Measurements from ENCODE around the gene TUBGCP6. TPM values are rescaled to one million over a fixed set of nuclear protein-coding genes. Genes with fewer than 3 reads are reported as not detected.

The TUBGCP6 gene
- polyA plus RNA-seq, 1 donor: 38.5 TPM

DNA sequence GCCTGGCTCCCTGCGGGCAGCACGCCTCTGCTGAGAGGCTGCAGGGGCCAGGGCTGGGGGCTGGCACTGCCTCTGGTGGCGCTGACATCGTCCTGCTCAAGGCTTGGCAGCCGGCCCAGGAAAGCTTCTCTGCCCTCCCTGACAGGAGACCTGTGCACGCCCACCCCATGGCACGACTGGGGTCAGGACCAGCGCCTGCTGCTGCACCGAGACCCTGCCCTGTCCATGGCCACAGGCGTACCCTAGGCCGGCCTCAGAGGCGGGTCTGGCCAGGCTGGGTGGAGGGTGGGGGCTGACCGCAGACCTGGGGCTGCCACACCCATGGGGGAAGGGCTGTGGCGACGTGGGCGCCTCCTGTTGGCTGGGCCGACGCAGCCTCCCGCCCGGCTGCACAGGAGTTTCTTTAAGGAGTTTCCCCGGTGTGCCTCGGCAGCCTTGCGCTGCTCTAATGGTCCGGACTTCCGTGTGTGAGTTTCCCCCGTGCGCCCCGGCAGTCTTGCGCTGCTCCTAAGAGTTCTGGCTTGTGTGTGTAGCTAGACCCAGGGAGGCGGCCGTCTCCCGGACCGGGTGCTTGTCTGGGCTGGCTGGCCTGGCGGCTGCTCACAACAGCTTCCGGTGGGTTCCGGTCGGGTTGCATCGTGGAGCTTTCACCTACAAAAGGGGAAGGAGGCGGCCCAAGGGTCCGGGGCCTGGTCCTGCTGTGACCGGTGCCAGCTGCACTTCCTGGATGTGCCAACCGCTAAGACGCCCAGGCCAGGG lies 54.5 kb downstream of the TUBGCP6 start:
- Histone ChIP-seq H3K4me3 (ENCODE audit: low read length) (peak overlapping the region; percentile 64), H3K4me1 (ENCODE audit: control insufficient read depth, insufficient read depth, low read length) (peaks cover 40% of the 10 kb centered on the region), H3K27ac (ENCODE audit: low read length) (peak overlapping the region; percentile 88), H3K27me3 (ENCODE audit: control insufficient read depth, insufficient read depth, low read length) (no peaks in the 10 kb centered on the region), H3K36me3 (ENCODE audit: control insufficient read depth, insufficient read depth, low read length) (peaks cover 23% of the 10 kb centered on the region), H3K9me3 (ENCODE audit: control insufficient read depth, low read depth, low read length) (peaks cover 2% of the 10 kb centered on the region)
- WGBS (ENCODE audit: insufficient coverage, low lambda C conversion rate): no CpG with 5 or more reads among the region's 43 CpGs
- peak; percentile 82 to 92 for DNase-seq

DNA sequence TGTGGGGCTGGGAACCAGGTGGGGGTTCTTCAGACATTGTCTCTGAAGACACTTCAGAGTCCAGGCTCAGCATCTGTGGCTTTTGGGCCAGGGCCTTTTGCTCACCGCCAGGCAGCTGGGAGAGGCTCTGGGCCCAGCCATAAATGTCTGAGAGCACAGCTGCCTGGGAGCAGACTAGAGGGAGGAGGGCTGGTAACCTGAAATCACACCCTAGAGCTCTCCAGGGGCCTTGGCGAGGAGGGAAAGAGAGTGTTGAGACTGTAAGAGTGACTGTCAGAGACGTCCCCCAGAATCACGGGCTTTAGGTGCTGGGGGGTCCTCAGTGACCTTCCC lies 55.0 kb downstream of the TUBGCP6 start:
- peaks cover 20% of the 10 kb centered on the region for H3K36me3 ChIP-seq (ENCODE audit: control insufficient read depth, insufficient read depth, low read length)
- DNase-seq: no peak

DNA sequence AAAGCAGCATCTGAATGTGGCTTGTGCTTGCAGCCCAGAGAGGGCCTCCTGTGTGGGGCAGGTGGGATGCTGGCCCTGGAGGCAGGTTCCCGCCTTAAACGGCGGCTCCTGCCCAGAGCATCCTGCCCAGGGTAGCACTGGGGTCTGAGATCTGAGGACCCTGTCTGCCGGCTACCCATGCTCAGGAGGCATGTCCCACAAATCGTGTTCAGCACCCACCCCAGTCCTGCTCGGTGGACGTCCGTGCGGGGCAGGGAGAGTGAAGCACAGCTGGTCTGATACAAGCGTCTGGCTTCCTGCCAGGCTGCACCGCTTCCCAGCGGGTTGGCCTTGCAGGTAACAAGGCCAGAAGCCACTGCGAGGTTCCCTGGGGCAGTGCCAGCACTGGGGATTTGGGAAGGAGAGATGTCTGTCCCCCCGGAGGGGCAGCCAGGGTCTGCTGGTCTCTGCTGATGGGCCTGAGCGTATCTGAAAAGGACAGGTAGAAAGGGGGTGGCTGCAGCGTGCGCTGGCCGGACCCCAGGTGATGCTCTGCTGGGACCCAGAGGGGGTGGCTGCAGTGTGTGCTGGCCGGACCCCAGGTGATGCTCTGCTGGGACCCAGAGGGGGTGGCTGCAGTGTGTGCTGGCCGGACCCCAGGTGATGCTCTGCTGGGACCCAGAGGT lies 55.5 kb downstream of the TUBGCP6 start:
- Histone ChIP-seq H3K27ac (ENCODE audit: low read length) (peak overlapping the region; percentile 88), H3K36me3 (ENCODE audit: control insufficient read depth, insufficient read depth, low read length) (peaks cover 15% of the 10 kb centered on the region), H3K9me3 (ENCODE audit: control insufficient read depth, low read depth, low read length) (peaks cover 2% of the 10 kb centered on the region), H3K27me3 (ENCODE audit: control insufficient read depth, insufficient read depth, low read length) (no peaks in the 10 kb centered on the region), H3K4me1 (ENCODE audit: control insufficient read depth, insufficient read depth, low read length) (peaks cover 44% of the 10 kb centered on the region), H3K4me3 (ENCODE audit: low read length) (no peak overlapping the region)
- no peak for DNase-seq
- no CpG with 5 or more reads among the region's 20 CpGs for WGBS (ENCODE audit: insufficient coverage, low lambda C conversion rate)

More for the DNA sequence above, 55.0 kb downstream of the TUBGCP6 start:
- Histone ChIP-seq H3K4me1 (ENCODE audit: control insufficient read depth, insufficient read depth, low read length) (peaks cover 44% of the 10 kb centered on the region), H3K27me3 (ENCODE audit: control insufficient read depth, insufficient read depth, low read length) (no peaks in the 10 kb centered on the region), H3K4me3 (ENCODE audit: low read length) (peak overlapping the region; percentile 64), H3K27ac (ENCODE audit: low read length) (peak overlapping the region; percentile 88), H3K9me3 (ENCODE audit: control insufficient read depth, low read depth, low read length) (peaks cover 2% of the 10 kb centered on the region)
- WGBS (ENCODE audit: insufficient coverage, low lambda C conversion rate): no CpG with 5 or more reads among the region's 4 CpGs

DNA sequence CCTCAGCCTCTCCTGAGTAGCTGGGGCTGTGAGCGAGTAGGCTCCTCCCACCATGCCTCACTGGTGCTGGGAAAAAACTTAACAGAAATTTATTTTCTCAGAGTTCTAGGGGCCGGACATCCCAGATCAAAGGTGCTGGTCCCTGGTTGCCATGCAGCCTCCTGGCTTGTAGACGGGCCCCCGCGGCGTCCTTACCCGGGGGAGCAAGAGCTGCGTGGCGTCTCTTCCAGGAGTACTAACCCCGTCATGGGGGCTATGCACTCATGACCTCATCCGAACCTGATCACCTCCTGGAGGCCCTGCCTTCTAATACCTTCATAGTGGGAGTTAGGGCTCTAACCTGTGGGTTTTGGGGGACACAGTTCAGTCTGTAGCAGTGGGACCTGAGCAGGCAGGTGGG lies 56.5 kb downstream of the TUBGCP6 start:
- peaks cover 5% of the 10 kb centered on the region for H3K36me3 ChIP-seq (ENCODE audit: control insufficient read depth, insufficient read depth, low read length)
- peaks cover 4% of the 10 kb centered on the region for H3K9me3 ChIP-seq (ENCODE audit: control insufficient read depth, low read depth, low read length)
- WGBS (ENCODE audit: insufficient coverage, low lambda C conversion rate): no CpG with 5 or more reads among the region's 11 CpGs
- no peak for DNase-seq
- no peaks in the 10 kb centered on the region for H3K27me3 ChIP-seq (ENCODE audit: control insufficient read depth, insufficient read depth, low read length)
- peaks cover 44% of the 10 kb centered on the region for H3K4me1 ChIP-seq (ENCODE audit: control insufficient read depth, insufficient read depth, low read length)
- H3K4me3 ChIP-seq (ENCODE audit: low read length): no peak overlapping the region
- H3K27ac ChIP-seq (ENCODE audit: low read length): no peak overlapping the region

DNA sequence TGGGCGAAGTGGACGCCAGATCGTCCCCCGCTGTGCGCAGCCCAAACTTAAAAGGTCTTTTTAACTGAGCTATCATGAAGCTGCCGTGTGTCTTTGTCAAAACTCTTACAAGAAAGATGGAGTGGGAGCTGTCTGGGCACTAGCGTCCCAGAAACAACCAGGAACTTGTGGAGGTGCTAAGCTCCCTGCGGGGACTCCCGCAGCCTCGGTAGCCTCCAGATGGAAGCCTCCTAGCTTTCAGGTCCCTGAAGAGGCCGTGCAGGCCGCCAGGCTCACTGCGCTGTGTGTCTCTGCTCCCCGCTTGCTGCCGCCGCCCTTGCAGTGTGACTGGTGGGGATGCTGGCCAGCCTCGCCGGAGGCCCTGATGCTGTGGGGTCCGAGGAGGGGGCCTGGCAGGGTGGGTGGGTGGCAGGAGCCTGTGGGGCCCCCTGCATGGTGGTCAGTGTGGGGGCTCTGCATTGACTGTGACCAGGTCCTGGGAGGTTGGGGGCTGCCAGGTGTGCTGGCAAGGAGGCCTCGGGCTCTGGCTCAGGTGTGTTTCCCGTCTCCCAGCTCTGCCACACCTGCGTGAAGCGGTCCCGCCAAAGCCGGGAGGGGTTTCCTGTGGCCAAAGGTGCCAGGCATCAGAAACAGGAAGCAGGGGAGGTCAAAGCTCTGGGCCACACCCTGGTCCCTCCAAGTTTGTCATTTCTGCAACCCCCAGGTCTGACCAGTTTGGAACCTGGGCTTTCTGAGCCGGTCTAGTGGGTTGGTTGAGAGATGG lies 57.9 kb downstream of the TUBGCP6 start:
- Histone ChIP-seq H3K4me3 (ENCODE audit: low read length) (peak overlapping the region; percentile 55), H3K27ac (ENCODE audit: low read length) (no peak overlapping the region), H3K4me1 (ENCODE audit: control insufficient read depth, insufficient read depth, low read length) (peaks cover 40% of the 10 kb centered on the region), H3K9me3 (ENCODE audit: control insufficient read depth, low read depth, low read length) (peaks cover 4% of the 10 kb centered on the region), H3K27me3 (ENCODE audit: control insufficient read depth, insufficient read depth, low read length) (no peaks in the 10 kb centered on the region), H3K36me3 (ENCODE audit: control insufficient read depth, insufficient read depth, low read length) (peaks cover 4% of the 10 kb centered on the region)
- DNase-seq: peak in 1 of 2 donors; percentile 48
- WGBS (ENCODE audit: insufficient coverage, low lambda C conversion rate): no CpG with 5 or more reads among the region's 26 CpGs

DNA sequence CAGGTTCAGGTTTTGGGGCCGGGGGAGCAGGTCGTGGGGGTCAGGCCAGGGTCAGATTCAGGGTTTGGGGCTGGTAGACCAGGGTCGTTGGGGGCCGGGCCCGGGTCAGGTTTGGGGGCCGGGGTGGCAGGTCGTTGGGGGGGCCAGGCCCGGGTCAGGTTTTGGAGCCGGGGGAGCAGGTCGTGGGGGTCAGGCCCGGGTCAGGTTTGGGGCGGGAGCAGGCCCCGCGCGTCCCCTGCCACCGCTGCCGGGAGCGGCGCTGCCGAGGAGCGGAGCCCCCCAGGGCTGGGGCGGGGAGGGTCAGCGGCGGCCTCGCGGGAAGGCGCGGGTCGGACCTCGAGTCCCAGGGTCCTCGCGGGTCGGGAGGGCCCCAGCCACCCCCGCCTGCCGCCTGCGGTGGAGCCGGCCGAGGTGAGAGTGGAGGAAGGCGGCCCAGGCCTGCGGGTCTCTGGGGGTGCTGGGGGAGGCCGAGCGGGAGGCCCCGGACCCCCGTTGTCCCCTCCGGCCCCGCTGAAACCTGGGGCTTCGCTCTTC lies 58.6 kb downstream of the TUBGCP6 start:
- WGBS (ENCODE audit: insufficient coverage, low lambda C conversion rate): no CpG with 5 or more reads among the region's 47 CpGs
- H3K36me3 ChIP-seq (ENCODE audit: control insufficient read depth, insufficient read depth, low read length): peaks cover 4% of the 10 kb centered on the region
- H3K9me3 ChIP-seq (ENCODE audit: control insufficient read depth, low read depth, low read length): peaks cover 4% of the 10 kb centered on the region
- peaks cover 38% of the 10 kb centered on the region for H3K4me1 ChIP-seq (ENCODE audit: control insufficient read depth, insufficient read depth, low read length)
- H3K27me3 ChIP-seq (ENCODE audit: control insufficient read depth, insufficient read depth, low read length): no peaks in the 10 kb centered on the region
- peak in 1 of 2 donors; percentile 45 for DNase-seq
- peak overlapping the region; percentile 55 for H3K4me3 ChIP-seq (ENCODE audit: low read length)
- H3K27ac ChIP-seq (ENCODE audit: low read length): no peak overlapping the region

DNA sequence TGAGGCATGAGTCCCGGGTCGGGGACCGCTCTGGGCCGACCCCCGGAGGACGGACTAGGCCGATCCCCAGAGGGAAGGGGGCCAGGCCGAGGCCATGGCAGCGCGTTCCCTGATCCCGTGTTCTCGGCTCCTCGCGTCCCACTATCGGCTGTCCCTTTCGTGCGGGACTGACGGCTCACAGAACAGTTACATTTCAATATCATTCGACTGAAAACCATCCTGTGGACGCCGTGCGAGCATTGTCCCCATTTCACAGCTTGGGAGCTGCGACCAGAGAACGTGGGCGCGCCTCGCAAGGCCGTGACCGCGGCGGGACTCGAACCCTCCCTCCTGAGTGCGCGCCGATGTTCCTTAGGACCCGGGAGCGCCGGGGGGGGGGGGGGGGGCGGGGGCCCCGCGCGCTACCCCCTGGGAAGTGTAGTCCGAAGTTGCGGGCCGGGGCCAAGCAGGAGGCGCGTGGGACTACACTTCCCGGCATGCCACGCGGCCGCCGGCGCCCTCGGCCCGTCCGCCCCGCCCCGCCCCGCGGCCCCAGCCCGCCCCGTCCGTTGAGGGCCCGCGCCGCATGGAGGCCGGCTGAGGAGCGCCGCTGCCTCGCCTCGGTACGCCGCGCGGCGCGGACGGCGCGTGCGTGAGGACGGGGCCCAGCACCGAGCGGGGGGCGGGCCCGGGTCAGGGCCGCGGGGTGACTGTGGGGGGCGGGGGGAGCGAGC lies 59.3 kb downstream of the TUBGCP6 start, which contains the start of gene TRABD:
Gene TRABD, plus strand, starts transcription at position 539 of the 713 bp plus-strand sequence. CDS start 7,148 bp downstream, outside the sequence.
- peak; percentile 83 to 89 for DNase-seq
- peaks cover 3% of the 10 kb centered on the region for H3K9me3 ChIP-seq (ENCODE audit: control insufficient read depth, low read depth, low read length)
- H3K4me3 ChIP-seq (ENCODE audit: low read length): peak within 1 kb of the TSS; percentile 55
- WGBS (ENCODE audit: insufficient coverage, low lambda C conversion rate): no CpG with 5 or more reads among the region's 90 CpGs
- H3K27me3 ChIP-seq (ENCODE audit: control insufficient read depth, insufficient read depth, low read length): no peaks in the 10 kb centered on the region
- H3K27ac ChIP-seq (ENCODE audit: low read length): no peak within 1 kb of the TSS
- H3K36me3 ChIP-seq (ENCODE audit: control insufficient read depth, insufficient read depth, low read length): peaks cover 4% of the 10 kb centered on the region
- peaks cover 31% of the 10 kb centered on the region for H3K4me1 ChIP-seq (ENCODE audit: control insufficient read depth, insufficient read depth, low read length)

DNA sequence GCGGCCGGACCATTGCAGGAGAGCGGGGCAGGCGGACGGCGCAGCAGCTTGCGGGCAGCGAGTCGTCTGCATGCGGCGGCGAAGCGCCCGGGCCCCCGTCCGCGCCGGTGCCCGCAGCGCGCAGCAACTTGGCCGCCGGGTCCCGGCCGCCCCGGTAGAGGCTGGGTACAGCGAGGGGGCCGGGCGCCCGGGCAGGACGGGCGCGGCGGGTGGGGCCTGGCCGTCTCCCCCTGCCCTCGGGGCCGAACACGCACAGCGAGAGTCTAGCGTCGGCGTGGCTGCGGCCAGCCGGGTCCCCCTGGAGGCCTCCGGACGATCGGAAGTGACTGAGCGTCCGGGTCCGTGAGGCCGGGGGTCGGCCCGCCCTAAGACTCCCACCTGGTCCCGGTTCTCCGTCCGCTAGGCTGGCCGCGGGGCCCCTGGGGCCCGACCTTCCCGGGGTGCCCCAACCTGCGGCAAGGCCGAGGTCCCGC lies 59.9 kb downstream of the TUBGCP6 start:
- no peaks in the 10 kb centered on the region for H3K27me3 ChIP-seq (ENCODE audit: control insufficient read depth, insufficient read depth, low read length)

DNA sequence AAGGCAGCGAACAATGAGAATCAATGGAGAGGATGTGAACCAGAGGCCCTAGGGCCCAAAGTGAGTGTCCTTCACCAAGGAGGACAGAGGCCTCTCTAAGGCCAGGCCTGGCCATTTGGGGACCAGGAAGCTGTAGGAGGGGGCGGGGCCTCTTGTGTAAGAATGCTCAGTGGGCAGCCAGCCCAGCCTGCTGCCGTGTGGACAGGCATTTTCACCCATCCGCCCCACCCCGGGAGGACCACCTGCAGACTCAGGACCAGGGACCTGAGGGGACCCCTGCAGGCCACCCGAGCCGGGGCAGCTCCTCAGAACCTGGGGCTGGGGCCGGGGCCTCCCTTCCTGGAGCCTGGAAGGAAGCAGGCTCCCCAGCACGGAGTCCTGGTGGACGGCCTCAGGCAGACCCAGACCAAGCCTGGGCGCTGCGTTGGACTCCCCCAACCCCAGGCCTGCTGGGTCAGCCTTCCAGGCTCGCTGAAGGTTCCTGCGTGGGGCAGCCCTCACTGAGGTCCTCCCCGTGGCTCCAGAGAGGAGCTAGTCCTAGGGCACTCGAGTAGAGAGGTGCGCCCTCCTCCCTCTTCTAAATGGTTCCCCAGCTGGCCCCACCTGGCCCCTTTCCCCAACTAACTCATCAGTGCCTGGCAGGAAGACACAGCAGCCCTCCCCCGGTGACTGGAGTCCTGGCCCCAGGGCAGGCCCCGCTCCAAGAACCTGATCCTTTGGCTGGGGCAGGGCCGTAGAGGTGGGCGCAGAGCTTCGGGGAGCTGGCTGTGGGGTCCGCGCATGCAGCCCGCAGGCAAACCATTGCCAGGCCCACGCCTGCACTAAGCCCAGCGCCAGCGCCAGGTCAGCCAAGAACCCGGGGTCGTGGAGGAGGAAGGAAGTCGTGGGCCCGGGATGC lies 60.6 kb downstream of the TUBGCP6 start:
- Histone ChIP-seq H3K27ac (ENCODE audit: low read length) (no peak overlapping the region), H3K36me3 (ENCODE audit: control insufficient read depth, insufficient read depth, low read length) (peaks cover 4% of the 10 kb centered on the region), H3K27me3 (ENCODE audit: control insufficient read depth, insufficient read depth, low read length) (no peaks in the 10 kb centered on the region), H3K4me1 (ENCODE audit: control insufficient read depth, insufficient read depth, low read length) (peaks cover 18% of the 10 kb centered on the region), H3K4me3 (ENCODE audit: low read length) (no peak overlapping the region), H3K9me3 (ENCODE audit: control insufficient read depth, low read depth, low read length) (peaks cover 8% of the 10 kb centered on the region)
- no CpG with 5 or more reads among the region's 32 CpGs for WGBS (ENCODE audit: insufficient coverage, low lambda C conversion rate)
- DNase-seq: no peak

More for the DNA sequence above, 59.9 kb downstream of the TUBGCP6 start:
- no peak overlapping the region for H3K27ac ChIP-seq (ENCODE audit: low read length)
- H3K9me3 ChIP-seq (ENCODE audit: control insufficient read depth, low read depth, low read length): peaks cover 3% of the 10 kb centered on the region
- no peak for DNase-seq
- H3K4me3 ChIP-seq (ENCODE audit: low read length): peak overlapping the region; percentile 47
- peaks cover 25% of the 10 kb centered on the region for H3K4me1 ChIP-seq (ENCODE audit: control insufficient read depth, insufficient read depth, low read length)
- peaks cover 4% of the 10 kb centered on the region for H3K36me3 ChIP-seq (ENCODE audit: control insufficient read depth, insufficient read depth, low read length)
- no CpG with 5 or more reads among the region's 63 CpGs for WGBS (ENCODE audit: insufficient coverage, low lambda C conversion rate)
